Loucy (cell line): ENCODE data around the gene HCFC1.
"Not testable (repeated sequence)": the region's sequence is repeated elsewhere in the genome, so short reads cannot be mapped to it uniquely, and the experiment has no call there.

Experiments used
- H2AFZ ChIP-seq: fragments of 200-600 bp; sonication (generic); 2 replicates; pipeline ENCODE4 v1.6.0; 2016; ENCODE audit warnings: antibody characterized with exemption, mild to moderate bottlenecking, low read length, moderate library complexity
- H3F3A ChIP-seq: fragments of 200-600 bp; 2 replicates; pipeline ENCODE4 v1.6.0; 2016; ENCODE audit warnings: antibody characterized with exemption, low read depth, mild to moderate bottlenecking
- H3K27me3 ChIP-seq: fragments of 200-600 bp; sonication (generic); 2 replicates; pipeline ENCODE4 v1.6.1; 2014; ENCODE audit warnings: low read length, mild to moderate bottlenecking; ENCODE audit not compliant: insufficient read depth, poor library complexity, severe bottlenecking
- H3K36me3 ChIP-seq: fragments of 200-600 bp; sonication (generic); 2 replicates; pipeline ENCODE4 v1.6.1; 2016; ENCODE audit warnings: low read length; ENCODE audit not compliant: insufficient read depth
- H3K4me1 ChIP-seq: fragments of 200-600 bp; sonication (generic); 2 replicates; pipeline ENCODE4 v1.5.1; 2014; ENCODE audit warnings: low read length, mild to moderate bottlenecking; ENCODE audit not compliant: insufficient read depth, poor library complexity, severe bottlenecking
- H3K4me2 ChIP-seq: fragments of 200-600 bp; sonication (generic); 2 replicates; pipeline ENCODE4 v1.6.0; 2014; ENCODE audit warnings: antibody characterized with exemption, low read length, low read depth, mild to moderate bottlenecking; ENCODE audit not compliant: poor library complexity, severe bottlenecking
- H3K4me3 ChIP-seq: fragments of 200-600 bp; sonication (generic); 2 replicates; pipeline ENCODE4 v1.5.1; 2014; ENCODE audit warnings: low read length, mild to moderate bottlenecking, mixed read lengths; ENCODE audit not compliant: poor library complexity, severe bottlenecking
- H3K79me2 ChIP-seq: fragments of 200-600 bp; sonication (generic); 2 replicates; pipeline ENCODE4 v1.6.1; 2014; ENCODE audit warnings: low read length; ENCODE audit not compliant: insufficient read depth
- H3K9ac ChIP-seq: fragments of 200-600 bp; sonication (generic); 2 replicates; pipeline ENCODE4 v1.6.0; 2014; ENCODE audit warnings: mild to moderate bottlenecking, low read depth, low read length, moderate library complexity; ENCODE audit not compliant: poor library complexity, severe bottlenecking
- H3K9me2 ChIP-seq: fragments of 200-600 bp; sonication (generic); replicated peaks from 2 replicates; pipeline ENCODE4 v1.6.1; 2016; ENCODE audit warnings: low read depth, low read length, mixed read lengths
- H3K9me3 ChIP-seq: fragments of 200-600 bp; sonication (generic); 2 replicates; pipeline ENCODE4 v1.6.1; 2014; ENCODE audit warnings: mild to moderate bottlenecking, antibody characterized with exemption, low read length, low read depth; ENCODE audit not compliant: insufficient read depth
- H4K20me1 ChIP-seq: fragments of 200-600 bp; sonication (generic); 2 replicates; pipeline ENCODE4 v1.6.0; 2014; ENCODE audit warnings: antibody characterized with exemption, low read length, mild to moderate bottlenecking; ENCODE audit not compliant: insufficient read depth, poor library complexity, severe bottlenecking
- CTCF ChIP-seq: fragments of 200-600 bp; sonication (generic); conservative IDR thresholded peaks from 2 replicates; pipeline ENCODE4 v1.5.1; 2014; ENCODE audit warnings: mild to moderate bottlenecking, antibody characterized with exemption, low read length
- EZH2phosphoT487 ChIP-seq: fragments of 200-600 bp; IDR thresholded peaks from 2 replicates; pipeline ENCODE4 v1.6.1; 2018; ENCODE audit warnings: antibody characterized with exemption, mild to moderate bottlenecking, moderate library complexity, borderline replicate concordance

The HCFC1 gene

GRCh38 chrX:153995504-153995903 is 23.9 kb upstream of the HCFC1 start:
- H3K4me2 ChIP-seq, result no peak overlapping the region
- no peaks in the 10 kb centered on the region for H3K9me3 ChIP-seq
- no peaks in the 10 kb centered on the region for H3K9me2 ChIP-seq
- no peaks in the 10 kb centered on the region for H3K27me3 ChIP-seq
- H4K20me1 ChIP-seq, result no peaks in the 10 kb centered on the region
- no peaks in the 10 kb centered on the region for H3K4me1 ChIP-seq
- no peak overlapping the region for H2AFZ ChIP-seq
- no peak overlapping the region for H3K4me3 ChIP-seq
- TF ChIP-seq CTCF, result no peak
- TF ChIP-seq EZH2phosphoT487, result no peak
- H3F3A ChIP-seq, result no peaks in the 10 kb centered on the region
- no peak overlapping the region for H3K9ac ChIP-seq
- H3K36me3 ChIP-seq, result no peaks in the 10 kb centered on the region
- no peaks in the 10 kb centered on the region for H3K79me2 ChIP-seq

GRCh38 chrX:153994398-153994797 is 22.8 kb upstream of the HCFC1 start:
- H3K36me3 ChIP-seq, H3K9me3 ChIP-seq, H3K4me1 ChIP-seq, H4K20me1 ChIP-seq, H3K9ac ChIP-seq, H3F3A ChIP-seq, H2AFZ ChIP-seq, H3K4me3 ChIP-seq, H3K4me2 ChIP-seq, H3K9me2 ChIP-seq, H3K27me3 ChIP-seq, H3K79me2 ChIP-seq: not testable (repeated sequence)

- no peaks in the 10 kb centered on the region for H3K36me3 ChIP-seq
- TF ChIP-seq CTCF, result no peak
- no peak for TF ChIP-seq EZH2phosphoT487
Measured at GRCh38 chrX:153993978-153994377, 22.4 kb upstream of the HCFC1 start.

GRCh38 chrX:153993079-153993478 is 21.5 kb upstream of the HCFC1 start:
- no peak for TF ChIP-seq EZH2phosphoT487
- no peak for TF ChIP-seq CTCF
- no peak overlapping the region for H3K9ac ChIP-seq
- H3K9me2 ChIP-seq, result no peaks in the 10 kb centered on the region
- no peak overlapping the region for H2AFZ ChIP-seq
- H3K36me3 ChIP-seq, result no peaks in the 10 kb centered on the region
- H3K9me3 ChIP-seq, result no peaks in the 10 kb centered on the region
- no peaks in the 10 kb centered on the region for H3K79me2 ChIP-seq
- H4K20me1 ChIP-seq, result no peaks in the 10 kb centered on the region
- peaks cover 3% of the 10 kb centered on the region for H3K4me1 ChIP-seq
- H3K27me3 ChIP-seq, result no peaks in the 10 kb centered on the region
- no peak overlapping the region for H3K4me3 ChIP-seq
- H3K4me2 ChIP-seq, result no peak overlapping the region
- no peaks in the 10 kb centered on the region for H3F3A ChIP-seq

More at GRCh38 chrX:153993978-153994377, 22.4 kb upstream of the HCFC1 start:
- Histone ChIP-seq H3K4me1 (peaks cover 3% of the 10 kb centered on the region), H3K4me3 (no peak overlapping the region), H3K79me2 (no peaks in the 10 kb centered on the region), H4K20me1 (no peaks in the 10 kb centered on the region), H3K9me3 (no peaks in the 10 kb centered on the region), H3F3A (no peaks in the 10 kb centered on the region), H3K9ac (no peak overlapping the region), H3K9me2 (no peaks in the 10 kb centered on the region), H3K27me3 (no peaks in the 10 kb centered on the region), H2AFZ (no peak overlapping the region), H3K4me2 (no peak overlapping the region)
